M059J (cell line): Measurements from ENCODE around the gene PTPRD. TPM values are rescaled to one million over a fixed set of nuclear protein-coding genes. Genes with fewer than 3 reads are reported as not detected.

Experiments
- DNase-seq: peaks from one replicate; pipeline ENCODE4 v3.0.0-alpha.2; 2012; ENCODE audit warnings: low read depth
- total RNA-seq: library from RNA; depleted of rRNA; stranded (reverse); fragments of >200 nt; shearing (Covaris generic); gene quantifications from 2 replicates; pipeline ENCODE4 v1.2.3, GENCODE V29; 2014

The PTPRD gene
- total RNA-seq, 1 experiment from 2014 or later = not detected

GRCh38 chr9:9612755-9613154 is 1000.0 kb downstream of the PTPRD start:
- DNase-seq = no peak

GRCh38 chr9:9612270-9612669 is 1000.5 kb downstream of the PTPRD start:
- no peak for DNase-seq

GRCh38 chr9:9605681-9606080 is 1007.1 kb downstream of the PTPRD start:
- DNase-seq = no peak

- DNase-seq = no peak
Measured at GRCh38 chr9:9603345-9603744, 1009.5 kb downstream of the PTPRD start.

GRCh38 chr9:9598723-9599122 is 1014.1 kb downstream of the PTPRD start:
- DNase-seq = no peak

- DNase-seq = no peak
Measured at GRCh38 chr9:9592104-9592503, 1020.7 kb downstream of the PTPRD start.

- DNase-seq = no peak
Measured at GRCh38 chr9:9585920-9586319, 1026.9 kb downstream of the PTPRD start.

GRCh38 chr9:9574080-9574479 is 1038.7 kb downstream of the PTPRD start:
- no peak for DNase-seq

- DNase-seq = no peak
Measured at GRCh38 chr9:9565700-9566099, 1047.1 kb downstream of the PTPRD start.

GRCh38 chr9:9563817-9564216 is 1049.0 kb downstream of the PTPRD start:
- DNase-seq = no peak

GRCh38 chr9:9560382-9561035 is 1052.3 kb downstream of the PTPRD start:
- no peak for DNase-seq

- DNase-seq = no peak
Measured at GRCh38 chr9:9558907-9559306, 1053.9 kb downstream of the PTPRD start.

GRCh38 chr9:9557804-9558334 is 1054.9 kb downstream of the PTPRD start:
- no peak for DNase-seq

GRCh38 chr9:9556865-9557803 is 1055.7 kb downstream of the PTPRD start:
- DNase-seq = no peak

GRCh38 chr9:9552665-9553064 is 1060.1 kb downstream of the PTPRD start:
- DNase-seq = no peak

- no peak for DNase-seq
Measured at GRCh38 chr9:9538766-9539165, 1074.0 kb downstream of the PTPRD start.

GRCh38 chr9:9538356-9538755 is 1074.4 kb downstream of the PTPRD start:
- no peak for DNase-seq

GRCh38 chr9:9536523-9536922 is 1076.3 kb downstream of the PTPRD start:
- DNase-seq = no peak

GRCh38 chr9:9523476-9524139 is 1089.2 kb downstream of the PTPRD start:
- no peak for DNase-seq

- DNase-seq = no peak
Measured at GRCh38 chr9:9522406-9522805, 1090.4 kb downstream of the PTPRD start.

- DNase-seq = no peak
Measured at GRCh38 chr9:9521033-9521779, 1091.6 kb downstream of the PTPRD start.

GRCh38 chr9:9504869-9505268 is 1107.9 kb downstream of the PTPRD start:
- DNase-seq = no peak
